HG02623 (cell line): ENCODE data around the gene AMER2.
"Not testable (repeated sequence)": the region's sequence is repeated elsewhere in the genome, so short reads cannot be mapped to it uniquely, and the experiment has no call there.

ENCODE experiments used
- ATAC-seq: cut with Tn5 transposase; IDR thresholded peaks from one replicate; pipeline ENCODE4 v1.9.1; 2021; ENCODE audit warnings: moderate library complexity; ENCODE audit not compliant: unreplicated experiment

AMER2 gene

DNA sequence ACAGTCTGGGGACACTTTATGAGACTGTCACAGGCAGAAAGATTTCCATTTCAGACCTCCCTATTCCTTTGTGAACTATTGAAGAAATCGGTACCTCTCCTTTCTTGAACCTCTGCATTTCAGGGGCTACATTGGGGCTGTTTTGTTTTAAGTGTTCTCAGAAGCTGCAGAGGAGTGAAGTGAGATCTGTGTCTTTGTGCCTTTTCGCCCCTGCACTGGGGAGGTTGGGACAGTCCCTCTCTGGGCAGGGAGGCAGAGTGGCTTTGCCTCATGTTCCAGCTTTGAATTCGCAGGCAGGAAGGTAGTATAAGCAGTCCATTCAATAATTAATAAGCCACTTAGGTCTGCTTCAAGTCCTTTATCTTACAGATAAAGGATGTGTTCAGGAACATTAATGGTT is 9.5 kb upstream of the AMER2 start:
- peak; percentile 21 for ATAC-seq

DNA sequence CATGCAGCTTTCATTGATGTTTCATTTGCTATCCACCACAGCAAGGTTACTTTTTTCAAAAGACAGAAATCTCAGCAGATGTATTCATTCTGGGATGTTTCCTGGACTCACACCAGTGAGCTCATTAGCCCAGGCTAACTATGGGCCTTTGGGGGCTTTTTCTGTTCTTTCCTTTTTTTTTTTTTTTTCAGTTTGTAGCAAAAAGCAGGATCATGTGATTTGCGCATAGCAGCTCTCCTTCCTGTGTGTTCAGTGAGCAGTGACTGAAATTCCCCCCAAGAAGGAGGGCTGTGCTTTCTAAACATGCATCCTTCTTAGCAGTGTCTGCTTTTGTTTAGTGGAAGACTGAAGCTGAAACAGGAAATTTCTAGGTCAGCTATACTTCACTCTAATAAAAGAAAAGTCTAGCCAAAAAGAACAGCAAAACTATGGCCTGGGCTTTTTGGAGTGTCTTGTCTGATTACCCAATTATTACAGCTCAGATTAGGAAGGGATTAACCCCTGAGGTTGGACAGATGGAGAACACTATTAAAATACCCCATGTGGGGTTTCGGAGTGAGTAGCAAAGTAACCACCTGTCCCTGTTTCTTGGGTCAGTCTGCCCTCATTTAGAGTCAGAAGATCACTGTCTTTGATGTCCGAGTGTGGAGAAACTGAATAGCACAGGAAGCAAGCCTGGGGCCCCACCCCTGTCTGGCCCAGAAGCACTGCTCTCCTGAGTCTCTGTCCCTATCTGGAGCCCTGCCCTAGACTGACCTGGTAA is 8.9 kb upstream of the AMER2 start:
- ATAC-seq = peak; percentile 59

DNA sequence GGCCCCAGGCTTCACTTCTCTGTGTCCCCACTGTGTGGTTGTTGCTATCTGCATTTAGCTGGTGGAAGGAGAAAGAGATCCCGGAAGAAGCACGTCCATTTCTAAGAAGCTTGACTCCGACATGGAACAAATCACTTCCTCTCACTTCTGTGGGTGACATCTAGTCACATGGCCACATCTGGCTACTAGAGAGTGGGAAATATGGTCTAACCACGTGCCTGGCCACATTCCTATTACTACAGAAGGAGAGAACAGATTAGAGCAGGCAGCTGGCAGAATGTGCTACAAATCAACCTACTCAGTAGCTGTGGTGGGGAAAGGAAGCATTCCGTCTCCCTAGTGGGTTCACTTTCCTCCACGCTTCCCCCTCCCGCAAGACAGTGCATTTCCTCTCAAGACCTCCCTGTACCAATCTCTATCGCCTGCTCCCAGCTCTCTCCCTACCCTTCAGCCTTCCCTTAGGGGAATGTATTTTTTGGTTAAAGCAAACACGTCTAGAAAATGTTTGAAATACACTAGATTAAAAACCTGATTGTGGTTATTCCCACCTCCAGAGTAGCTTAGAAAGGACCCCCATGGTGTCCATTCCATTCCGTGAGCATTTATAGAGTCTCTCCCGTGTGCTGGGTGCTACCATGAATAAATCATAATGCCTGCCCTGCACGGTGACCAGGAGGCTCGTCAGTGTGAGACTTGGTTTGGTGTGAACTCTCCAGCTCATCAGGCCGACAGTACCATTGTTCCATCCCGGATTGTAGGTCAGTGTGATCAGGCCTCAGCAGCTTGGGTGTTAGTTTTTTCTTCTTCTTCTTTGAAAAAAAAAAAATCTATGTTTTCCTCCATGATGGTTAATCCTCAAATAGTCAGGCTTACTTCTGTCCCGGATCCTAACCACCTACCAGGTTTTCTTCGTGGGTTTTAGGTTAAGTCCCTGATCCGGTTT is 8.0 kb upstream of the AMER2 start:
- ATAC-seq = no peak

DNA sequence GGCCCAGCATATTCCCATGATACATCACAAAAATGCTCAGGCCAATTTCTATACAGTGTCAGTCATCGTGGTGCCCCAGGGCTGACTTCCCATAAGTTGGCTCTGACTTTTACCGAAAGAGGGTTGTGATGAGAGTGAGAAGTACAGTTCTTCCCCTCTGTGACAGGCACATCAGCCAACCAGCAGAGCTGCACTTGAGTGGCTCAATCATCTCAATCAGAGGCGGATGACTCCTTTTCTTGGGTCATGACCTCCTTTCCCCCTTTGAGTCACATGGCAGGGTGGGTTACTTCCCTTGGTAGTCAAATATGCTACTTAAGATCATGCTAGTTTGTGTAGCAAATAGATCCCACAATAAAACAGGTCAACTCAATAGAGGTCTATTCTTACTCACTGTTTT is 6.9 kb upstream of the AMER2 start:
- no peak for ATAC-seq

DNA sequence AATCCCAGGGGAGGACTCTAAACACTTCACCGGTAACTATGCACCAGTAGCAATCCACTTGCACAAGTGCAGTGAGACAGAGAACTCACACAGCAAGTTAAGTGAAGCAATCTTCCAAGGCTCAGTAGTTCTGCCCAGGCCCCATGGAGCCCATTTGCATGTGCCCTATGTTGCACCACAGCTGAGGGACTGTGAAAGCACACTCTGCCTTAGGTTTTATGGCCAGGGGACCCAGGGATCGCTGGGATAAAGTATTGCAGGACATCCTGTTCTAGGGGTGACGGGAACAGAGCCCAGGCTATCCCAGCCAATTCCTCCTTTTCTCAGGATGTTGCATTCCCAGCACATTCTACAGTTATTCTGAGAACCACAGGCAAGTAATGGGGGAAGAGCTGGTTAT is 6.0 kb upstream of the AMER2 start:
- ATAC-seq = no peak

DNA sequence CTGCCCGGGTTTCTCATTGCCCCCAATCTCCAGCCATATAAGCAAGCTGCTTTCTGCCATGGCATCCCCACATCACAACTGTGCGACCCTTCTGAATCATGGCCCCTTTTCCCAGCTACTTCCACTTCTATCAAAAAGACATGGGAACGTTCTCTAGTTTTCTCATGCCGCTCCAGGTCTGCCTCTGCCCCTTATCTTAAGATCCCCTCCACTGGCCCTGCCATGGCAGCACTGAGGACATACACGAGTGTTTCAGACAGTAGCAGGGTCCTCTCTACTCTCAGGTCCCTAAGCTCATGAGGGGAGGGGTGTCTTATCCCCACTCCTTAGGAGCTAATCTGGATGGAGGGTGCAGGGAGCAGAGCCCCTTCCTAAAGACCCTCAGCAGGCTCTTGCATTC is 5.5 kb upstream of the AMER2 start:
- no peak for ATAC-seq

DNA sequence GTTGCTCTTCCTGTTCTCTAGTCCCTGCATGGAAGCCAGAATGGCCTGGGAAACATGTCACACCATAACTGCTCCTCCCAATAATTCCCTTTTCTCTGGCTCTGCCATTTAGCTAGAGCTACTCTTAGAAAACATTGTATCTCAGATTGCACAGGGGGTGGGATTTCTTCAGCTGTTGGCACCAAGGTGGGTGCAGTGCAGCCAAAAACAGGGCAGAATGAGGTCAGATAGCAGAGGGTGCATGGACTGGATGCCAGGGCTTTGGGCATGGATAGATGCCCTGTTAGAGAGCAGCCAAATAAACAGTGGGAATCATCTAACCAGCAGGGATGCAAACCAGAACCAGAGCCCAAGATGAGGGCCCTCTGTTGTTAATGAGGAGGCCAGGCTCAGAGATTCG is 4.9 kb upstream of the AMER2 start:
- ATAC-seq = no peak

DNA sequence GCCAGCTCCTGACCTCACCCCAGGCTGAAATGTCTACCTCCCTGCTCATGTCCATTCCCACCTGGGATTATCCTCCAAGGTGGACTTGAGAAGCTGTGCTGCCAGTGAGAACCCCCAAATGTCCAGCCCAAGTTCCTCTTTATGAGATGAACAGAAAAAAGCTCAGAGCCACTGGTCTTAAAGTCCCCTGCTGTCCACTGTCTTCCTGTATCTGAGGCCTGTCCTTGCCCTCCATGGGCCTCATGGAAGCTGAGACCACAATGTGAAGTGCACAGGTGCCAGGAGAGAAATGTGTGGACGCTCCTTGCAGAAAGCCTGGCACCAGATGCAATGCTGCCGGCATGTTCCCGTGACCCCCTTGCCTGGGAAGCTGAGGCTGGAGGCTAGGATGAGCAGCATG is 3.3 kb upstream of the AMER2 start:
- no peak for ATAC-seq

DNA sequence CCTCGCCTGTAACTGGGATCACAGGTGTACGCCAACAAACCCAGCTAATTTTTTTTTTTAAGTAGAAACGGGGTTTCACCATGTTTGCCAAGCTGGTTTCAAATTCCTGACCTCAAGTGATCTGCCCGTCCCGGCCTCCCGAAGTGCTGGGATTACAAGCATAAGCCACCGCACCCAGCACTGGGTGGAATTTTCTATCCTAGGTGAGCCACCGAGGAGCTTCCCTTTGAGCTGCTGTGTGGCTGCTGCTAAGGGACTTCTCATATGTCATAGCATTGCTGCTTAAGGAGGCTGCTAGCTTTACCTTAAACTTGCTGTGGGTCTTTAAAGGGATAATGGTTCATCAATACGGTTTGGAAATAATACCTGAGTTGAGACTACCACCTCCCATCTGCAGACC is 2.9 kb upstream of the AMER2 start:
- ATAC-seq = no peak

DNA sequence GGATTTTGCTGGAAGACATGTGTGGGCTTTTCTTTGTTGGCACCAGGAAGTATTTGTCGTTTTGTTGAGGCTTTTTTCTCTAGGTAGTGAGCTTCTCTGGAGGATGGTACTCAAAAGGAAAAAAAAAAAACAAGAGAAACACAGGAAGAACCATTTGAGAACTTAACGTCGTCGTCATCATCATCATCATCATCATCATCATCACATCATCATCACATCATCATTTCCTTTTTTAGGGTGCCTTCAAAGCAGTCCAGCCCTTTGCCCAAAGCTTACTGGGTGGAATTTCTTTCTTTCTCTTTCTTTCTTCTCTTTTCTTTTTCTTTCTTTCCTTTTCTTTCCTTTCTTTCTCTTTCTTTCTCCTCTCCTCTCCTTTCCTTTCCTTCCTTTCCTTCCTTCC is 2.2 kb upstream of the AMER2 start:
- no peak for ATAC-seq

DNA sequence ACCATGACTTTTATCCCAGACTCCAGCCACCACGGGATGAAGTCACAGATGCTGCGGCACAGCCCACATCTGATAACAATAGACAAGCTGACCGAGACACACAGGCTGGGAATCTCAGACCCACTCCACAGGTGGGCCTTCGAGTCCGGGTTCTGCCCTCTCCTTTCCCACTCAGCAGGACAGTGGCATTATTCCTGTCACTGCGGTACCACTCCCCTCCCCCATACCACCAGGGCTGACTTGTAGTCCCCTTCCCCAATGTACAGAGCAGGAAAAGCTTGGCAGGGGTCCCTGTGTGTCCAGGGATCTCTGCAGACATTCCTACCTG is 179 bp upstream of the AMER2 start:
- no peak for ATAC-seq

DNA sequence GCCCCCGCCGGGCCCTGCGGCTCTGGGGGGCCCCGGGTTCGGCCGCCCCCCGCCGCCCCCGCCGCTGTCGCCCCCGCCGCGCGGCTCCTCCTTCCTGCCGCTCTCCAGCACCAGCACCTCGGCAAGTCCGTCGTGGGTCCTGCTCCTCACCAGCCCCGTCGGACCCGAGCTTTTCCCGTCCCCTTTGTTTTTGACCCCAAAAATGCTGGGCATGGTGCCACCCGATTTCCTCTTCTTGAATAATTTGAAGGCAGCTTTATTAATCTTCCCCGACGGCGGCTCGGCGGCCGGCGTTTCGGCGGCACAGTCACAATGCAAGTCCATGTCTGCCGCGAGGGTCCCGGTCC is 945 bp downstream of the AMER2 start:
- no peak for ATAC-seq

DNA sequence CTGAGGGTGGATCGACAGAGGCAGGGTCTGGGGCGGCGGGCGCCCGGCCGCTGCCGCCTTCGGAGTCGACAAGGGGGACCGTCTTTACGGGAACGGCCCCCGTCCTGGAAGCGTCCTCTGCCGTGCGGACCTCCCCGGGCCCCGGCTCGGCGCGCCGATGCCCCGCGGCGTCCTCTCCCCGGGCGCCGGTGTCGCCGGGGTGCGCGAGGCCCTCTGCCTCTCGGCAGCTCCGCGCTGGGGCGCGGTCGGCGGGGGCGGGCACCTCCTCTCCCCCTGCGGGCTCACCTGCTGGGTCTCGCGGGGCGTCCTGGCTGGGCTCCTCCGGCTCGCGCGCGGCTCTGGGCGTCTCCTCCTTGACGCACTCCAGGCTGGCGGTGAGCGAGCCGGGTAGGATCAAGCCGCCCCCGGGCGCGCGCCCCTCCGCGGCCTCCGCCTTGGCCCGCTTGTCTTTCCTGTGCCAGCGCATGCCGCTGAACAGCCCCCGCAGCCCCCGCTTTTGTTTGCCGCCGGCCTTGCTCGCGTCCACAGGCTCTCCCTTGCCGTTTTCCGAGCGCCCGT is 1.5 kb downstream of the AMER2 start:
- no peak for ATAC-seq

DNA sequence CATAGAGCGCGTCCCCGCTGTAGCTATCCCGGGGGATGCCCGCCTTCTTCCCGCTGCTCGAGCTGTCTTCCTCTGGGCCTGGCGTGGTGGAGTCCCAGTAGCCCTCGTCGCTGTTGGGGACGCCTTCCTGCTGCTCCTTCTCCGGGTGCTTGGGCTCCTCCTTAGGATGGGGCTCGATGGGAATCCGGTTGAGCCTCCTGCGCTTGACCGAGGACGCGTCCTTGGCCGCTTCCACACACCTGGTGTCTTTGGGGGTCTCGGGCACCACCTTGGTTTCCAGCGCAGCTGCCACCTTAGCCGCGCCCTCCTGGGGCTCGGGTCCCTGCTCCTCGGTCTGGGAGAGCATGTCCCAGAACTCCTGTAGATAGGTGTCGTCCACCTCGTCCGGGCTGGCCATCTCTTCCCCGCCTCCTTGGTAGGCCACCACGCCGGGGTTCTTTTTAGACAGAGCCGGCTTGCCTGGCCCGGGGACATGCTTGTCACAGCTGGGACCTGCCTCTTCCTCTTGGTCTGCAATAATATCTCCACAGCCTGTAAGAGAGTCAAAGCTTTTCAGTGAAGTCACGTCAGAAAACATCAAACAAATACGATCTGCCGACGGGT is 2.0 kb downstream of the AMER2 start:
- no peak for ATAC-seq

DNA sequence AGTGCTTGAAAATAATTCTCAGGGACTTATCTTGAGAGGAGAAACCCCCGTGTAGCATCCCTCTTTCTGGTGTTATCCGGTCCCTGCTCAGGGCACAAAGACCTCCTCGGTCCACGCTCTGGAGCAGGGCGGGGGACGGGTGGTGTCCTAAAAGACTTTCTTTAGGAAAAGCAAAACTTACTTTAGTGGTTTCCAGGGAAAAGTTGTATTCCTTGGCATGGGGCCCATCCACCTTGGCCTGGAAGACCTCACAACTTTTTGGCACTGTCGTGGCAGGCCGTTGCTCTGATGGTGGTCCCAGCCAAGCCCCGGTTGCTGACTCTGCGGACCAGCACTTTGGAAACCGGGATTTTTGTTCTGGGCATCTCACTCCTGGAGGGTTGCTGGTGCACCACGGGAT is 2.7 kb downstream of the AMER2 start:
- no peak for ATAC-seq

DNA sequence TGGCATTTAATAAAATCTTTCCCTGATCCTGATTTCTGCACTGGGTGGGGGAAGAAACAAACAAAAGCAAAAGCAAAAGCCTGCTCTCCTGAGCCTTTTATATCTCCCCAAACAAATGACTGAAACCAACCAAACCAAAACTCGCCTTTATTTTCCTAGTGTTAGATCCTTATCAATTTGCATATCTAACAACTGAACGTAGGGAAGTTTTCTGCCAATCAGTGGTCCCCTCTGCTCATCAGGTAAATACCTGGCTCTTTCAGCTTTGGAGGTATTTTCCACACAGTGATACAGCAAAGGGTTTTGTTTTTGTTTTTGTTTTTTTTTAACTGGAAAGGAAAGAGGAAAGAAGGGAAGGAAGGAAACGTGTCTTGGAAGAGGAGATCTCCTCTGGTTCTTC is 3.3 kb downstream of the AMER2 start:
- ATAC-seq = no peak

DNA sequence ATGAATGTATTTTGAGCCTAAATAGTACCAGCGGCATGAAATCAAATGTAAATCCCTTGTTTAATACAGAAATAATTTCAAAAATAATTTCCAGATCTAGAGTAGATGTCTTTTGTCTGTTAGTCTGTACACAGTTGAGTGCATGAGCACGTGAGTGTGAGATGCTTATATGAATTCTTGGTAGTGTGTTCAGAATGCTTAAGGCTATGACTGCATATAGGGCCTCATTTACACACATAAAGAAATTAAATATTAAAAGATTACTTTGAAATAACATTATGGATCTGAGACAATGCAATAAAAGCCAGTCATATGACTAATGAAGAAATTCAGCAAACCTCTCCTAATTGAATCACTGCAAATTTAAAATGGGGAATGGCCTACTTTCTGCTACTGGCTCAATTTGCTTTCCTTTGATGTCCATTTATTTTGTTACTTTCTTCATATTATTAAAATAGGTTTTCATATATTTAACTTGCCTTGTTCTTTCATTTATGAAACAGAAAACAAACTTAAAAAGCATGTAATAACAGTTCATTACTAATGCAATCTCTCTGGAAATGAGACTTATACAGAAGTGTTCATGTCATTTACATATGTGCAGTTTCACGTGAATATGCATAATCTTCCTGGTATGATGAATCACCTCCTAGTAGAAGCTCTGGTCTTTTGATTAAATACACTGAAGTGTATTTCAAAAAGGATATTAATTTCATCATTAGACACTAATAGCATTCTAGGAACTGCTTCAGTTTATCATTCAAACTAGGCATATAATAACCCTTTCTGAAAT is 4.5 kb downstream of the AMER2 start:
- ATAC-seq = no peak

DNA sequence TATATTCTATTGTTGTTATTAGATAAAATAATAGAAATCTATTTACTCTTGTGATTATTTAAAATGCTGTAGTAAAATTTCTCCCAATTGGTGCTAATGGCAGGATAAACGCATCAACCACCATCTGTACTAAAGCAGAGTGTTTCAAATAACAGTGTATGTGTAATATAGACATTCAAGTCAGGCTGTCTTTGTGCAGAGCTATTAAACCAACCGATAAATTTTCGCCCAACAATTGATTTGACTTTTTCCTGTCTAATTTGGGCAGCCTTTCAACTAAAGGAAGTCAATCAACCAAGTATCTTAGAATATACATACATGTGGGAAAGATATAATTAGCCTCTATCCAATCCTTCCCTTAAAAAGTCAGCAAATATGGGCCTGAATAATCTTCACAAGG is 5.8 kb downstream of the AMER2 start:
- ATAC-seq = no peak

DNA sequence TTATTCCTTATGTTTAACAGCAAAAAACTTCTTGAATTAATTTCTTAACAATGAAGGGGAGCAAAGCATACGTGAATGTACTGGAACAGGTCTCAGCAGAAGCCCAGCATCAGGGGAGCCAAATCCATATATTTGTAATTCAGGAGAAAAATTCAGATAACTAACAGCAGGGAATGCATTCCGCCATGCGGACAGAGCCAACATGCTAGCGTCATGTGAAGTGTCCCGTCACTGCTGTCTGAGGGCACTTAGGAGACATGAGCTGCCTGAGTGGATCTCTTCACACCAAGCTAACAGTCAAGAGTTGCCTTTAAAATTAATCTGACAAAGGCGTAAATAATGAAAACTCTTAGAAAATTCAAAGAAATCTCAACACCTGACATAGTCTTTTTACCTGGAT is 6.4 kb downstream of the AMER2 start:
- no peak for ATAC-seq

DNA sequence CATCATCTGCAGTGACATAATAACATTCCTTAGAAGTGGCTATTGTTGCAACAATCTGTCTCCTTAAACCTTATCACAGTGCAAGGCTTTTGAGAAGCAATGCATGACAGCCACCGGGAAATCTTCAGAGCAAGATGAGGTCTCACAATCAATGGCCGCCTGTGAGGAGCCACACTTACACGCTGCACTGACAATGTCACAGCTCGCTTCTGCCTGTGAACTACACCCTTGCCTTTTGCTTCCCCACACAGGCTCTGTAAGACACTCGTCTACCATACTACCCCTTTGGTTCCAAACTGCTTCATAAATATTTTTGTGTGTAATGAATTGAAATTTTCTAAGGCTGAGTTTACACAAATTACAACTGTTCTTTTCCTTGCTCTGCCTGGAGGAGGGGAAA is 6.9 kb downstream of the AMER2 start:
- not testable (repeated sequence) for ATAC-seq

DNA sequence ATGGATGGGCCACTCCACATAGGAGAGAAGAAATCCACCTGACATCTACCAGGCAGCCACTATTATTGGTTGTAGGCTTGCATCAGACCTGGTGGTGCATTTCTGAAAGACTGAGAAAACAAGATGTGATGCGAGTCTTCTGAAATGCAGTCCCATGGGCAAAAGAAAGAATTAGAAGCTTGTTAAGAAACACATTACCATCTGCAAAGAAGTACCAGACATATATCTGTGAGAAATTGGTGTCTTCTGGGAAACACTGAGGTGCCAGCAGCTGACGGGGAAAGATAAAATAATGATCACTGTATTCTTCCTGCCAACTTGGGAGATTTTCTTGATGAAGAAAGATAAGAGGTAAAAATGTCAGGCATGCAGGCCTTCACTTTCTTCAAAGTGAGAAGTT is 14.4 kb downstream of the AMER2 start:
- ATAC-seq = no peak
